Chondrocyte (in vitro differentiated cells): ENCODE measurements around the gene GARNL3. TPM values are rescaled to one million over a fixed set of nuclear protein-coding genes. Genes with fewer than 3 reads are reported as not detected.

Source experiments
- DNase-seq: peaks from one replicate; pipeline ENCODE4 v3.0.0; 2021; ENCODE audit warnings: mixed read lengths, low spot score
- H3K27ac Mint-ChIP-seq: one replicate; pipeline ENCODE4 v1.8.0; 2021; ENCODE audit warnings: mild to moderate bottlenecking, moderate library complexity, mixed read lengths; ENCODE audit not compliant: unreplicated experiment
- H3K27me3 Mint-ChIP-seq: 2 replicates; pipeline ENCODE4 v1.8.0; 2021; ENCODE audit warnings: low read depth, mixed read lengths
- H3K36me3 Mint-ChIP-seq: 2 replicates; pipeline ENCODE4 v1.8.0; 2021; ENCODE audit warnings: low read depth, mixed read lengths
- H3K4me1 Mint-ChIP-seq: 2 replicates; pipeline ENCODE4 v1.8.0; 2021; ENCODE audit warnings: low read depth, mild to moderate bottlenecking, mixed read lengths
- H3K4me3 Mint-ChIP-seq: one replicate; pipeline ENCODE4 v1.8.0; 2021; ENCODE audit warnings: mild to moderate bottlenecking, moderate library complexity, mixed read lengths; ENCODE audit not compliant: unreplicated experiment
- H3K9me3 Mint-ChIP-seq: 2 replicates; pipeline ENCODE4 v1.8.0; 2021; ENCODE audit warnings: low read depth, mixed read lengths
- total RNA-seq: library from RNA; stranded (reverse); gene quantifications from 3 replicates; pipeline ENCODE4 v1.2.1, GENCODE V29; 2021
- TF ChIP-seq, protein P1 (sequence below): fragments of 200-600 bp; sonication (generic); IDR thresholded peaks from 2 replicates; pipeline ENCODE4 v1.5.0; 2021; ENCODE audit warnings: antibody characterized with exemption, mild to moderate bottlenecking, moderate library complexity

Gene GARNL3
- total RNA-seq, 1 donor from 2014 or later = 8.9 TPM

- Mint-ChIP-seq H3K4me1 (peaks cover 39% of the 10 kb centered on the region), H3K27me3 (no peaks in the 10 kb centered on the region), H3K9me3 (no peaks in the 10 kb centered on the region), H3K27ac (peak within 1 kb of the TSS; percentile 99), H3K36me3 (peaks cover 1% of the 10 kb centered on the region), H3K4me3 (peak within 1 kb of the TSS; percentile 98)
- peak; percentile 98 for DNase-seq
- TF ChIP-seq, protein P1, sequence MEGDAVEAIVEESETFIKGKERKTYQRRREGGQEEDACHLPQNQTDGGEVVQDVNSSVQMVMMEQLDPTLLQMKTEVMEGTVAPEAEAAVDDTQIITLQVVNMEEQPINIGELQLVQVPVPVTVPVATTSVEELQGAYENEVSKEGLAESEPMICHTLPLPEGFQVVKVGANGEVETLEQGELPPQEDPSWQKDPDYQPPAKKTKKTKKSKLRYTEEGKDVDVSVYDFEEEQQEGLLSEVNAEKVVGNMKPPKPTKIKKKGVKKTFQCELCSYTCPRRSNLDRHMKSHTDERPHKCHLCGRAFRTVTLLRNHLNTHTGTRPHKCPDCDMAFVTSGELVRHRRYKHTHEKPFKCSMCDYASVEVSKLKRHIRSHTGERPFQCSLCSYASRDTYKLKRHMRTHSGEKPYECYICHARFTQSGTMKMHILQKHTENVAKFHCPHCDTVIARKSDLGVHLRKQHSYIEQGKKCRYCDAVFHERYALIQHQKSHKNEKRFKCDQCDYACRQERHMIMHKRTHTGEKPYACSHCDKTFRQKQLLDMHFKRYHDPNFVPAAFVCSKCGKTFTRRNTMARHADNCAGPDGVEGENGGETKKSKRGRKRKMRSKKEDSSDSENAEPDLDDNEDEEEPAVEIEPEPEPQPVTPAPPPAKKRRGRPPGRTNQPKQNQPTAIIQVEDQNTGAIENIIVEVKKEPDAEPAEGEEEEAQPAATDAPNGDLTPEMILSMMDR = no peak
Measured at GRCh38 chr9:127423934-127424675, 159.5 kb downstream of the GARNL3 start, which contains the start of gene ZNF79. TSS of gene ZNF79 (plus strand) at chr9:127424382. CDS start at chr9:127424788, 406 bp downstream.

DNA sequence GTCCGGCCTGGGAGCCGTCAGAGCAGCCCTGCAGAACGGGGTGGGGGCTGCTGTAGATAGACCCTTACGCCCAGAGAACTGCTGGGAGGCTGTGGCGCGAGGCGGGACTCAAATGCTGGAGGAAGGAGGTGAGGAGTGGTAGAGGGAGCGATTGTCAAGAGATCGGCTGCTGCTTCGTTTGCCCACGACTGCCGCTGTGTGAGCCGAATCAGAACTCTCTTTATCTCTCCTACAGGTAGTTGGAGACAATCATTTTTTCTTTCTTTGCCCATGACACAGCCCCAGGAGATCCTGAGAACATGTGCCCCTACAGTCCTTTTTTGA, 160.1 kb downstream of the GARNL3 start:
- peak overlapping the region; percentile 98 for H3K4me3 Mint-ChIP-seq
- H3K27me3 Mint-ChIP-seq = no peaks in the 10 kb centered on the region
- peaks cover 39% of the 10 kb centered on the region for H3K4me1 Mint-ChIP-seq
- TF ChIP-seq, protein P1 = peak; percentile 36
- H3K27ac Mint-ChIP-seq = peak overlapping the region; percentile 99
- peaks cover 2% of the 10 kb centered on the region for H3K36me3 Mint-ChIP-seq
- no peak for DNase-seq
- no peaks in the 10 kb centered on the region for H3K9me3 Mint-ChIP-seq

DNA sequence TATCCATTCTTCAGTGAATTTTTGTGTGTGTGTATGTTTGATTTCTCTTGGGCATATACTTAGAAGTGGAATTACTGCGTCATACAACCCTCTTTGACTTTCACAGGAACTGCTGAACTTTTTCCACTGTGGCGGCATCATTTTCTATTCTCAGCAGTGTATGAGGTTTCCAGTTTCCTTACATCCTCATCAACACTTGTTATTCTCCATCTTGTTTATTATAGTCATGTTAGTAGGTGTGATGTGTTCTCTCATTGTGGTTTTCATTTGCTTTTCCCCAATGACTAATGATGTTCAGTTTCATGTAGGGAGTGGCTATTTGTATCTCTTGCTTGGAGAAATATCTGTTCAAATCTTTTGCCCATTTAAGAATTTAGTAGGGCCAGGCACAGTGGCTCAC, 162.2 kb downstream of the GARNL3 start:
- DNase-seq = no peak
- TF ChIP-seq, protein P1 = no peak
- Mint-ChIP-seq H3K4me1 (peaks cover 39% of the 10 kb centered on the region), H3K4me3 (peak overlapping the region; percentile 32), H3K36me3 (peaks cover 14% of the 10 kb centered on the region), H3K9me3 (no peaks in the 10 kb centered on the region), H3K27ac (no peak overlapping the region), H3K27me3 (no peaks in the 10 kb centered on the region)

DNA sequence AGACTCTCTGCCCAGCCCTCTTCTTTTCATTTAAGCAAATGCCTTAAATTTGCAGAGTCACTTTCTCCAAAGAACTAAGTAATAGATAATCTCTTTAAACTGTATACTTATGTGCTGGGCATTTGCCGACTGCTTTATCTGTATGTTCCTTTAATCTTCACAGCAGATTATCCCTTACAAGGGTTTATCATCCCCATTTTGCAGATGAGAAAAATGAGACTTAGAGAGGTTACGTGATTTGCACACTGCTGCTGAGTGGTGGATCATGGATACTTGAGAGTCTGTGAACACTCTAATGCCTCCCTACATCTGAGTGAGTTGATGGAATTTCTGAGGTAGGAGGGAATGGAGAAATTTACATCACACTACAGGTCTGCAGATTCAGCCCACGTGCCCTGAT, 163.8 kb downstream of the GARNL3 start:
- peaks cover 29% of the 10 kb centered on the region for H3K4me1 Mint-ChIP-seq
- TF ChIP-seq, protein P1 = no peak
- H3K36me3 Mint-ChIP-seq = peaks cover 17% of the 10 kb centered on the region
- H3K4me3 Mint-ChIP-seq = no peak overlapping the region
- no peaks in the 10 kb centered on the region for H3K9me3 Mint-ChIP-seq
- no peaks in the 10 kb centered on the region for H3K27me3 Mint-ChIP-seq
- H3K27ac Mint-ChIP-seq = no peak overlapping the region
- DNase-seq = no peak

DNA sequence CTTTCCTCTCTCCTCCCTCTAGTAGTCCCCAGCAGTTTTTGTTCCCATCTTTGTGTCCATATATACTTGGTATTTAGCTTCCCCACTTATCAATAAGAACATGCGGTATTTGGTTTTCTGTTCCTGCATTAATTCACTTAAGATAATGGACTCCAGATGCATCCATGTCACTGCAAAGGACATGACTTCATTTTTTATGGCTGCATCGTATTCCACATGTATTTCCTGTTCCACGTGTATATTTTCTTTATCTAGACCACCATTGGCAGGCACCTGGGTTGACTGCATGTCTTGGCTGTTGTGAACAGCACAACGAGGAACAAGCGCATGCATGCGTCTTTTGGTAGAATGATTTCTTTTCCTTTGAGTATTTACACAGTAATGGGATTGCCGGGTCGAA, 165.8 kb downstream of the GARNL3 start:
- Mint-ChIP-seq H3K27me3 (no peaks in the 10 kb centered on the region), H3K36me3 (peaks cover 35% of the 10 kb centered on the region), H3K9me3 (no peaks in the 10 kb centered on the region), H3K27ac (no peak overlapping the region), H3K4me1 (peaks cover 15% of the 10 kb centered on the region), H3K4me3 (no peak overlapping the region)
- DNase-seq = no peak
- TF ChIP-seq, protein P1 = no peak
